ENCODE data around the gene POC1A.
"Not testable (repeated sequence)": the region's sequence is repeated elsewhere in the genome, so short reads cannot be mapped to it uniquely, and the experiment has no call there.

The POC1A gene

GRCh38 chr3:52061121-52061910 lies 92.9 kb downstream of the POC1A start:
- DNase-seq, result no peak

- no peak for DNase-seq
Observed at GRCh38 chr3:52059781-52060180, 94.4 kb downstream of the POC1A start.

DNA sequence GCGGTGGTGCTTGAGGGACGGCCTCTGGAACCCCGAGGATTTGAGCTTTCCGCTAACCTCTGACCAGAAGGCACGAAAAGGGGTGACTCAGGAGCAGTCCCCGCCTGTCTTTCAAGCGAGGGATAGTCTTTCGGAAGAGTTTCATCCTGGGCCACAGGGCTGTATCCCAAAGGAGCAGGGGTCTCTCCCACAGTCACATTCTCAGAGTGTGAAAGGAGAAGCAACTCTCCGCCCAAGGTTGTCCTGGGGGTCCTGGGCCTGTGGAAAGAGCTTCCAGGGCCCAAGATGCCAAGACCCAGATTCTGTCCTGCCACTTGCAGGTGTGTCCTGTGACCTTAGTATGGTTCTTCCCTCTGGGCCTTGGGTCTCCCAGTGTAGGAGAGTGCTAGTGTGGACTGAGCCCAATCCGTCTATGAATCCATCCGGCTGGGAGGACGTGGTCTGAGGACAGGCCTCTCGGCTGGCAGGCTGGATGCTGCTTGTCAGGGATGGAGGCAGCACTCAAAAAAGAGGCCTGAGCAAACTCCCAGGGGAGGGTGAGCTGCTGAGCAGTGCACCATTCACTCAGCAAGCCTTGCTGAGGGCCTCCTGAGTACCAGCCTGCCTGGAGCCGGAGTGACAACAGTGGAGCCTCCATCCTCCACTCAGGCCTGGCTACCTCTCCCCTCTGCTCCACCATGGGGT lies 96.3 kb downstream of the POC1A start:
- DNase-seq, result no peak

DNA sequence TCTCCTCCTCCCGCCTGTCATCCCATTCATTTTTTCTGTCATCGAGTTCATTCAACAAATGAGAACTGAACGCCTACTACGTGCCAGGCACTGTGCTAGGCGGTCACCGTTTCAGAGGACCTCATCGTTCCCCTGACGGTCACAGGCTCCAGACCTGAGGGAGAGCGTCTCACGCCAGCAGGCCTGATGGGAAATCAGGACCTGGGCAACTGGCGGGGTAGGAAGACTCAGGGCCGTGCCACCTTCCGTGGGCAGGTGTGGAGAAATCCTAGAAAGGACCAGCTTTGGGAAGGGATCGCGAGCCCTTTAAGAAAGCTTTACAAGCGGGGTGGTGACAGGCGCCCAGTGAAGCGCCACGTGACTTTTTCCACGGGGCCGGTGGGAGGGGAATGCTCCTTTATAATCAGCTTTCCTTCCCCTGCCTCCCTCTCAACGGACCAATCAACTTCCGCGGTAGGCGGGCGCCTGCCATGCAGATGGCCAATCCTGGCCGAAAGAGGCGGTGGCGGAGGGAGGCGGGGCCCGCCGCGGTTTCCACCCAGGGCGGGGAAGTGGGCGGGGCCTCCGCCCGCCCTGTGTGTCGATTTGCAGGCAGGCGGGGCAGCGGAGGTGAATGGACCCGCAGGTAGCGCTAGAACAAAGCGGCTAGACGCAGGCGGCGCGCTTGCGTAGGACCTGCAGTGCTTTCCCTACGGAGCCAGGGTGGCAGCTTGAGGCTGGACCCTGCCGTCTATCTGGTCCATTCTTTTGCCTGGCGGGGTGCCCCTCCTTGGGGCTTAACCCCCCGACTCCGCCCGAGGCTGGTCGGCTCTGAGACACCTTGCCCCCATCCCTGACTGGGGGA lies 97.0 kb downstream of the POC1A start:
- DNase-seq, result peak; percentile 99 to 100

DNA sequence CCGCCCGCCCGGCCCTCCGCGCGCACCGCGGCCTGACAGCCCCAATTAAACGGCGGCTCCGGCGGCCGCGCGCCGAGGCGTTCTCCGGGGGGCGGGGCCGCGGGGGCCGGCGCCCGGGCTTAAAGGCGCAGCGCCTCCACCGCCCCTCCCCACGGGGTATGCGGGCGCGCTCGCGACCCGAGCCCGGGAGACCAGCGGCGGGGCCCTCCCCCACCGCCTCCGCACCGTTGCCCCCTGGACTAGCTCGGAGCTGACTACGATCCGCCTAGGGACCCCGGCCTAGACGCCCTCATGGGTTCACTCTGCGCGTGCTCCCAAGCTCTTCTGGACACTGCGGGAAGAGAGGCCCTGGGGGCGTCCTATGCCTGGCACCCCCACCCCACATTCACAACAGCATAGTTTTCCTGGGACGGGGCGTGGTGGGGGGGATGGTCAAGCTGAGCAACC lies 97.7 kb downstream of the POC1A start, which contains the start of gene DUSP7:
TSS of gene DUSP7 (minus strand) at position 51 of the 447 bp plus-strand sequence. CDS start 205 bp downstream, outside the sequence.
- DNase-seq, result peak; percentile 67 to 74

GRCh38 chr3:52055537-52056351 lies 98.5 kb downstream of the POC1A start:
- DNase-seq, result peak in 1 of 2 donors; percentile 39

- no peak for DNase-seq
Observed at GRCh38 chr3:52054661-52055511, 99.3 kb downstream of the POC1A start.

DNA sequence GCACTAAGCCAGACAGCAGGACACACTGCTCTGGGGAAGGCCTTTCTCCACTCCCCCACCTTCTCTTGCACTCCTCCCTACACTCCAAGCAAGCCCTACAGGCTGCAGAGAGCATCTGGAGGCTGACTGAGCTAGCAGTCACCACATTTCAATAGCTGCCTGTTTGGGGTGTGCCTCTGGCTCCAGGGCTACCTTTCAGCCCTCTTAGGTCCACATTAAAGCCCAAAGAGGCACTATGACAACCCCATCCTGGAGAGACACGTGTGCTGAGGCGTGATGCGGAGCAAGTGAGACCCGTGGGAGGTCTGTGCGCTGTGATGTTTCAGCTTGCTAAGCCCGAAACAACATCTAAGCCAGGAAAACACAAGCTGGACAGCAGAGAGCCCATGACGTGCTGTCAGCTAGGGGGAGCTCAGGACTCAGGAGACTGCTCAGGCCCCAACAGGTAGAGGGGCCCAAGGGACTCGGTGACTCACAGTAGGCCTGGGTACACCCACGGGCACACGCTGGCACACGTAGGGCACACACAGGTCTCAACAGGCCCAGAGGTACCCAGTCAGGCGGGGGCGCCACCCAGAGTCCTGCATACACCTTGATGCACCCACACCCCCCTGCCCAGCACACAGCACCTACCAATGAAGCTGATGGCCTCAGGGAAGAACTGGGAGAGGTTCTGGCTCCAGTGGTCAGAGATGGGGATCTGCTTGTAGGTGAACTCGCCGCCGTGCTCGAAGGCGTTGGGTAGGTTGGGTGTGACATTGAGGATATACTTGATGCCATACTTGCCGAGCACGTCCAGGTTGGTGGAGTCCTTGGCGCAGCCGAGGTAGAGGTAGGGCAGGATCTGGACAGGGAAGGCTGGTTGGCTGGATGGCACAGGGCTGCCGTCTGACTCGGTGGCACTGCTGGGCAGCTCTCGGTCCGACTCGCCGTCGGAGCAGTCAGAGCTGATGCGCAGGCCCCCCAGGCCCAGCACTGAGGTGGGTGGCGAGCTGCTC lies 100.6 kb downstream of the POC1A start:
- DNase-seq, result no peak

DNA sequence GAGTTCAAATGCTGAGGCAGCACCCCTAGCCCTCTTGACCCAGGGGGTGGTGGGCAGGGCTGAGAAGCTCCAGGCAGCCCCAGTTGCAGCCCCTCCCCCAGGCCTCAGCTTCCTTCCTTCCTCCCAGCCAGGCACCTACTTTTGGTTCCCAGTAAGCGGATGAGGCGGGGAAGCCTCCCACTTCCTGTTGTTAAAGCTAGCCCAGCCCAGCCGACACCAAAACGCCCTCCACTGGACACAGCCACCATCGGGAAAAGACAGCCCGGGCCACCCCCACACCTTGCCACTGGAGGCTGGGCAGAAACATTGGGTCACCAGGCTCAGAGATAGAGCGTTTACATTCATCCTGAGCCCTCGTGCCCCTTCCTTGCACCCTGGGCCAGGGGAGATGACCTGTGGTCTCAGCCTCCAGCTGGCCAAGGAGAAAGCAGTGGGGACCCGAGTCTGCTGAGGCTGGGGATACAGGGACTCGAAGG lies 101.4 kb downstream of the POC1A start:
- DNase-seq, result peak; percentile 52 to 58

GRCh38 chr3:52051444-52051843 lies 102.8 kb downstream of the POC1A start:
- no peak for DNase-seq

DNA sequence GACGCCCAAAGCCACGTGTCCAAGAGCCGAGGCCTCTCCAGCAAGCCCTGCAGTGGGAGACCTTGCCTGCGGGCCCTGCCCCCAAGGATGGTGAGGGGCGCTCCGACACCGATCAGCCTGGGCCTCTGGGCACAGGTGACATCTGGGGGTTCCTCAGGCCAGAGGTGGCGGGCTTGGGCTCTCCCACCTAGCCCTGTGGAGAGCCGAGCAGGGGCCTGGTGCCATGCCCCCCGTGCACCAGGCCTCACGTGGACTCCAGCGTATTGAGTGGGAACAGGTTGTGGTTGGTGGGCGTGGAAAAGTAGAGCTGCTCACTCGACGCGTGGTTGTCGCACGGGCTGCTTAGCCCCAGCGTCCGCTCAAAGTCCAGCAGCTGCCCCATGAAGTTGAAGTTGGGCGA lies 103.7 kb downstream of the POC1A start:
- DNase-seq, result no peak

GRCh38 chr3:52049503-52049902 lies 104.7 kb downstream of the POC1A start:
- DNase-seq, result no peak

DNA sequence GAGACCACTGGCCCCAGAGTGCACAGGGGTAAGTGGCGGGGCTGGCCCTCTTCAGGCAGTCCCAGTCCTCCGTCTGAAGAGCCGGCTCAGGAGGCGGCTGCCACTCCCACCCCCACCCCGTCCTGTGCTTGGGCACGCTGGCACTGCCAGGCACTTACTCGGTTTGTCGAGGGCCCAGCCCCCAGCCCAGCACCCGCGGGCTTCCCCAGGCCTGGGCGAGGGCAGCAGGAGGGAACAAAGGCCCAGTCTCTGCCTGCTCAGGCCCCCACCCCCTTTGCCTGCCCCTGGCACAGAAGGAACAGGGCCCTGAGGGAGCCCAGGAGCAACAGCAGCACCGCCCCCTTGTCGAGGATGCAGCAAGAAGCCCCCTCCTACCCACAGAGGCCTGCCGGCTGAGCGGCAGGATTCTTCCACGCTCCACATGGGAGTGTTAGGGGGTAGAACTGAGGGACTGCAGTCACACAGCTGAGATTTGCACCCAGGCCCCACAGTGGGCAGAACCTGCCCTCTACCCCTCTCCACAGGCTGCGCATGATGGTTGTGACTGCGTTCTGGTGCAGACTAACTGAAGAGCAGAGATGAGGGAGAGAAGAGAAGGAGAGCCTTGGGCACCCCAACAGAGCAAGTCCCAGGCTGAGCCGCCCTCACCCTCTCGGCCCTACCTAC lies 106.8 kb downstream of the POC1A start:
- DNase-seq, result no peak

- no peak for DNase-seq
Observed at GRCh38 chr3:52046902-52047239, 107.4 kb downstream of the POC1A start.

- DNase-seq, result no peak
Observed at GRCh38 chr3:52046186-52046901, 107.9 kb downstream of the POC1A start.

GRCh38 chr3:52044869-52045619 lies 109.2 kb downstream of the POC1A start:
- DNase-seq, result no peak

- no peak for DNase-seq
Observed at GRCh38 chr3:52043750-52044149, 110.5 kb downstream of the POC1A start.

GRCh38 chr3:52043039-52043438 lies 111.2 kb downstream of the POC1A start:
- not testable (repeated sequence) for DNase-seq
